ENCODE measurements around the gene TBCD. TPM values are rescaled to one million over a fixed set of nuclear protein-coding genes. Genes with fewer than 3 reads are reported as not detected.

The TBCD gene
- total RNA-seq, 1 donor from 2014 or later, result 104 TPM

DNA sequence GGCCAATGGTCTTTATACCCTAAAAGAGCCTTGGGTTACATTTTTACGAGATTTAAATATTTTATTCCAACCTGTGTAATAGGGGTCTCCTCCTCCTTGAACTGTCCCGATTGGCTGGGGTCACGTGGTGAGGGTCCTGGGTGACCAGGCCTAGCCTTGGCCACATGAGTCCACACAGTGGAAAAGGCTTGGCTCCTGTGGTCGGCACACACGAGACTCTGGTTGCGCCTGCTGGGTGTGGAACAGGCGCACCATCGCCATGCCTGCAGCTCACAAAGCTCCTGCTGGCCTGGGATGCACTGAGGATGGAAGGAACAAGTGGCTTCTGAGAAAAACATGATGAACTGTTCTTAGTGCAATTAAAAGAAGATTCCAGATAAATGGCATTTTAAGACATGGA is 191.9 kb downstream of the TBCD start:
- DNase-seq (ENCODE audit: extremely low spot score, unreplicated experiment), result peak; percentile 53
- TF ChIP-seq, protein P1, sequence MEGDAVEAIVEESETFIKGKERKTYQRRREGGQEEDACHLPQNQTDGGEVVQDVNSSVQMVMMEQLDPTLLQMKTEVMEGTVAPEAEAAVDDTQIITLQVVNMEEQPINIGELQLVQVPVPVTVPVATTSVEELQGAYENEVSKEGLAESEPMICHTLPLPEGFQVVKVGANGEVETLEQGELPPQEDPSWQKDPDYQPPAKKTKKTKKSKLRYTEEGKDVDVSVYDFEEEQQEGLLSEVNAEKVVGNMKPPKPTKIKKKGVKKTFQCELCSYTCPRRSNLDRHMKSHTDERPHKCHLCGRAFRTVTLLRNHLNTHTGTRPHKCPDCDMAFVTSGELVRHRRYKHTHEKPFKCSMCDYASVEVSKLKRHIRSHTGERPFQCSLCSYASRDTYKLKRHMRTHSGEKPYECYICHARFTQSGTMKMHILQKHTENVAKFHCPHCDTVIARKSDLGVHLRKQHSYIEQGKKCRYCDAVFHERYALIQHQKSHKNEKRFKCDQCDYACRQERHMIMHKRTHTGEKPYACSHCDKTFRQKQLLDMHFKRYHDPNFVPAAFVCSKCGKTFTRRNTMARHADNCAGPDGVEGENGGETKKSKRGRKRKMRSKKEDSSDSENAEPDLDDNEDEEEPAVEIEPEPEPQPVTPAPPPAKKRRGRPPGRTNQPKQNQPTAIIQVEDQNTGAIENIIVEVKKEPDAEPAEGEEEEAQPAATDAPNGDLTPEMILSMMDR (conservative IDR thresholded peaks at IDR 0.05), result no peak
- peaks cover 3% of the 10 kb centered on the region for H3K4me1 Mint-ChIP-seq (ENCODE audit: unreplicated experiment)
- H3K4me3 Mint-ChIP-seq, result no peak overlapping the region
- H3K27me3 Mint-ChIP-seq, result no peaks in the 10 kb centered on the region
- H3K9me3 Mint-ChIP-seq, result peaks cover 23% of the 10 kb centered on the region
- H3K36me3 Mint-ChIP-seq, result peaks cover 51% of the 10 kb centered on the region
- no peak overlapping the region for H3K27ac Mint-ChIP-seq

DNA sequence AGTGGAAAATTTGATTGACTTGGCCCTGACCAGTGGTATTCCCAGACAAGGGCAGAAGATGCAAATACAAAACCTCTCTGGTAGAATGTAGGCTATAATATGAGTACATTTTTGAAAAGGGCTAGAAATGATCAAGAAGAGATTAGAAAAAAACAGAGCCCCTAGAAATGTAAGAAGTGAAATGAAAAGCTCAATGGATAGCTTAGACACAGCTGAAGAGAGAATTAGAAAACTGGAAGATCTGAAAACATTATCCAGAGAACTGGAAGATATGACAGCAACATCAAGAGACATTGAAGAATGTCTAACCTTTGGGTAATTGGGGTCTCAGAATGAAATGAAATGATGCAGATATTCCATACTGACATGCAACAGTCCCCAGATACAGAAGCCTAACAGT is 193.1 kb downstream of the TBCD start:
- H3K4me3 Mint-ChIP-seq, result no peak overlapping the region
- H3K27ac Mint-ChIP-seq, result no peak overlapping the region
- peaks cover 63% of the 10 kb centered on the region for H3K36me3 Mint-ChIP-seq
- no peak for DNase-seq (ENCODE audit: extremely low spot score, unreplicated experiment)
- peaks cover 27% of the 10 kb centered on the region for H3K9me3 Mint-ChIP-seq
- H3K27me3 Mint-ChIP-seq, result no peaks in the 10 kb centered on the region
- TF ChIP-seq, protein P1 (conservative IDR thresholded peaks at IDR 0.05), result no peak
- H3K4me1 Mint-ChIP-seq (ENCODE audit: unreplicated experiment), result no peaks in the 10 kb centered on the region

DNA sequence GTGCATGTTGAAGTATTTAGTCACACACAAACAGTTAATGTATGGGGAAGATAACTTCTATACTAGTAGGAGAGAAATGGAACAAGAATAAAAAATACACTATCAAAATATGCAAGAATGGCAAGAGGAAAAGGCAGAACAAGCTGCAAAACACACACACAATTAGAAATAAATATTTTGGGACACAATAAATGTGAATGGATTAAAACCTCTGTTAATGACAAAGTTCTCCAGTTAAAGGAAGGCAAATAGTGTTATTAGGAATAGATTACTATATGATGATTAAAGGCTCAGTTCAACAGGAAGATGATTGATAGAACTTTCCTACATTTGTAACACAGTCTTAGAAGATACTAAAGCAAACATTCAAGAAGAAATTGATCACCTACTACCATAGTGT is 194.2 kb downstream of the TBCD start:
- Mint-ChIP-seq H3K36me3 (peaks cover 70% of the 10 kb centered on the region), H3K27me3 (no peaks in the 10 kb centered on the region), H3K4me3 (no peak overlapping the region), H3K27ac (no peak overlapping the region), H3K4me1 (ENCODE audit: unreplicated experiment) (no peaks in the 10 kb centered on the region), H3K9me3 (peaks cover 34% of the 10 kb centered on the region)
- TF ChIP-seq, protein P1 (conservative IDR thresholded peaks at IDR 0.05), result no peak
- DNase-seq (ENCODE audit: extremely low spot score, unreplicated experiment), result no peak

DNA sequence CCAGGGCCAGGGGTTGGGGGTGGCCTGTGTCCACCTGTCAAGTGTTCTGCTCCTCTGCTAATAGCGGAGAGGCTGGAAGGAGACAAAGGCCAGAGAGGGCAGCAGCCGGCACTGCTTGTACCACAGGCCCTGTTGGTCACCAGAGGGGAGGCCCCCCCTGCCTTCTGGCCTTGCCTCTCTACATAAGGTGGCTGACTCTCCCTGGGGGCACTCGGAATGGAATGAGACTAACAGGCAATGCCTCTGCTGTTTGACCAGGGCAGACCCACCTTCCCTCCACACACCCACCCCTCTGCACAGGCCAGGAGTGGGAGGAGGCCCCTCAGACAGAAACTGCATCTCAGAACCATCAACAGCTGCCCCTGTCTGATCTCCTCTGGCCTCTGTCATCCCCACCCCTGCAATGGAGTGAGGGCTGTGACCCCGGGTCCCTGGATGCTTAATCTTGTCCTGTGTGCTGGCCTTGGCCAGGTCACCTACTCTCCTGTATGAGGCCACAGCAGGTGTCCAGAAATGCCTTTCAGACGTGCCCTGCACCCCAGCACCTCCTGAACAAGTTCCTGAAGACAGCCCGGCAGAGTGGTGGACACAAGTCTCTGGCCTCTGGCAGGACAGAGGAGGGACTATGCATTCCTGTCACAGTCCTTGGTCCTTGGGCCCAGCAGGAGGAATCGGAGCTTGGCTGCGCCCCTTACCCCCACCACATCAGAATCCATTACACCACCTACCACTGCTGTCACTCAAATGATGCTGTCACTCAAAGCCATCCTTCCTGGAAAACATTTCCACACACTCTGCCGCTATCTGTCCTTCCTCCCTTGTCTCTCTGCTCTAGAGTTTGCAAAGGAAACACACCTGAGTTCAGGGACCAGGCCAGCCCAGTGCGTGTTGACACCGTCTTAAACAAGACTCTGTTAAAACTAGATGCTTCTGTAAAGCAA is 195.5 kb downstream of the TBCD start:
- Mint-ChIP-seq H3K4me3 (no peak overlapping the region), H3K27me3 (no peaks in the 10 kb centered on the region), H3K4me1 (ENCODE audit: unreplicated experiment) (no peaks in the 10 kb centered on the region), H3K9me3 (peaks cover 38% of the 10 kb centered on the region), H3K27ac (no peak overlapping the region), H3K36me3 (peaks cover 78% of the 10 kb centered on the region)
- TF ChIP-seq, protein P1 (conservative IDR thresholded peaks at IDR 0.05), result no peak
- peak; percentile 57 for DNase-seq (ENCODE audit: extremely low spot score, unreplicated experiment)

DNA sequence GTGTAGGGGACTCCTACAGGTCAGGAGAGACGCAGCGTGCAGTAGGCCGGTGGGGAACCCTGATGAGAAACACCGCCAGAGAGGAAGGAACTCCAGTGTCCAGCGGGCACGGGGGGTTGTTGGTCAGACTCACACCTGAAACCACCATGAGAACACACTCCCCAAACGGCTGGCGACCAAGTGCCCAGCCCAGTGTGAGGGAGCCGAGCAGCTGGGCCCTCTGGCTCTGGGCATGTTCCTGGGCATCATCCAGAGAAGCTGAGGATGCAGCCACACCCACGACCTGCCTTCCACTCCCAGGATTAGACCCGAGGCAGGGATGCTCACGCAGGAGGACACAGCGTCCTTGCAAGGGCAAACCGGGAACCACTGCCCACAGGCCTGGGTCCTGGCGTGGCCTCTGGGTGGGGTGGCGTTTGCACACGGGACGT is 196.2 kb downstream of the TBCD start:
- TF ChIP-seq, protein P1 (conservative IDR thresholded peaks at IDR 0.05), result no peak
- Mint-ChIP-seq H3K4me3 (no peak overlapping the region), H3K4me1 (ENCODE audit: unreplicated experiment) (no peaks in the 10 kb centered on the region), H3K27ac (no peak overlapping the region), H3K27me3 (no peaks in the 10 kb centered on the region), H3K36me3 (peaks cover 78% of the 10 kb centered on the region), H3K9me3 (peaks cover 46% of the 10 kb centered on the region)
- no peak for DNase-seq (ENCODE audit: extremely low spot score, unreplicated experiment)

Measured in type B pancreatic cell (in vitro differentiated cells).